Measurements from ENCODE around the gene ATMIN. TPM values are rescaled to one million over a fixed set of nuclear protein-coding genes. Genes with fewer than 3 reads are reported as not detected.

ATMIN gene
- total and polyA plus RNA-seq, 2 donors from 2014 or later, result 18.0 to 31.3 TPM

GRCh38 chr16:80991792-80992430 is 43.7 kb upstream of the ATMIN start:
- Histone ChIP-seq H3K9ac (ENCODE audit: low read length in 3 of 3) (no peak overlapping the region), H3K4me3 (ENCODE audit: low read length in 3 of 3) (no peak overlapping the region), H3K27me3 (ENCODE audit: control insufficient read depth, insufficient read depth, low read length) (no peaks in the 10 kb centered on the region), H3K27ac (ENCODE audit: low read depth in 2 of 2, low read length in 2 of 2) (no peak overlapping the region), H3K36me3 (ENCODE audit: control insufficient read depth in 2 of 3, insufficient read depth in 3 of 3, low read length in 3 of 3) (peaks cover 0 to 1% (median 0%) of the 10 kb centered on the region in 3 donors), H3K9me3 (ENCODE audit: control insufficient read depth in 2 of 3, insufficient read depth in 1 of 3, low read length in 3 of 3) (no peaks in the 10 kb centered on the region), H3K4me1 (ENCODE audit: control insufficient read depth in 2 of 3, insufficient read depth in 2 of 3, low read depth in 1 of 3, low read length in 3 of 3) (no peaks in the 10 kb centered on the region)
- FAIRE-seq (no peak), DNase-seq (no peak)
- no peak for TF ChIP-seq CTCF (IDR thresholded peaks at IDR 0.05; ENCODE audit: borderline replicate concordance, extremely low read depth, insufficient read depth)
- intact Hi-C loops (cut with DNase I), result no loop called here

GRCh38 chr16:80992676-80993293 is 42.9 kb upstream of the ATMIN start:
- Histone ChIP-seq H3K4me3 (ENCODE audit: low read length in 3 of 3) (no peak overlapping the region), H3K9me3 (ENCODE audit: control insufficient read depth in 2 of 3, insufficient read depth in 1 of 3, low read length in 3 of 3) (no peaks in the 10 kb centered on the region), H3K9ac (ENCODE audit: low read length in 3 of 3) (no peak overlapping the region), H3K4me1 (ENCODE audit: control insufficient read depth in 2 of 3, insufficient read depth in 2 of 3, low read depth in 1 of 3, low read length in 3 of 3) (peaks cover 0 to under 1% (median 0%) of the 10 kb centered on the region in 3 donors), H3K27me3 (ENCODE audit: control insufficient read depth, insufficient read depth, low read length) (no peaks in the 10 kb centered on the region), H3K36me3 (ENCODE audit: control insufficient read depth in 2 of 3, insufficient read depth in 3 of 3, low read length in 3 of 3) (no peaks in the 10 kb centered on the region), H3K27ac (ENCODE audit: low read depth in 2 of 2, low read length in 2 of 2) (no peak overlapping the region)
- DNase-seq (no peak), FAIRE-seq (no peak)
- intact Hi-C loops (cut with DNase I), result no loop called here
- TF ChIP-seq CTCF (IDR thresholded peaks at IDR 0.05; ENCODE audit: borderline replicate concordance, extremely low read depth, insufficient read depth), result no peak

- DNase-seq (no peak), FAIRE-seq (no peak)
- Histone ChIP-seq H3K4me3 (ENCODE audit: low read length in 3 of 3) (no peak overlapping the region), H3K9me3 (ENCODE audit: control insufficient read depth in 2 of 3, insufficient read depth in 1 of 3, low read length in 3 of 3) (no peaks in the 10 kb centered on the region), H3K27me3 (ENCODE audit: control insufficient read depth, insufficient read depth, low read length) (no peaks in the 10 kb centered on the region), H3K4me1 (ENCODE audit: control insufficient read depth in 2 of 3, insufficient read depth in 2 of 3, low read depth in 1 of 3, low read length in 3 of 3) (peaks cover 0 to 2% (median 0%) of the 10 kb centered on the region in 3 donors), H3K9ac (ENCODE audit: low read length in 3 of 3) (no peak overlapping the region), H3K27ac (ENCODE audit: low read depth in 2 of 2, low read length in 2 of 2) (no peak overlapping the region), H3K36me3 (ENCODE audit: control insufficient read depth in 2 of 3, insufficient read depth in 3 of 3, low read length in 3 of 3) (no peaks in the 10 kb centered on the region)
- intact Hi-C loops (cut with DNase I), result no loop called here
- TF ChIP-seq CTCF (IDR thresholded peaks at IDR 0.05; ENCODE audit: borderline replicate concordance, extremely low read depth, insufficient read depth), result no peak
Measured at GRCh38 chr16:80993307-80993706, 42.3 kb upstream of the ATMIN start.
